SK-N-SH (cell line): ENCODE results near the gene SCARB2. TPM values are rescaled to one million over a fixed set of nuclear protein-coding genes. Genes with fewer than 3 reads are reported as not detected.
A peak's percentile ranks its signal among the peaks of the same experiment; 100 is the strongest.

ENCODE experiments used
- CTCF ChIA-PET: fragments of 300-600, 350-600 bp; formaldehyde crosslinking; extraction: SDS; loops from one replicate; lab custom pipeline; 2021; lab: Yijun Ruan, JAX
- POLR2A ChIA-PET: fragments of 350-600 bp; sonication (Branson Sonifier 250); formaldehyde crosslinking; extraction: SDS; loops from one replicate; lab custom pipeline; 2020; ENCODE audit warnings: antibody characterized with exemption, inconsistent platforms; lab: Yijun Ruan, JAX
- DNase-seq: peaks from one replicate; pipeline ENCODE4 v3.0.0; 2012
- H2AFZ ChIP-seq: fragments of 200-600 bp; sonication (generic); 2 replicates; pipeline ENCODE4 v1.8.1; 2016; ENCODE audit warnings: antibody characterized with exemption, mild to moderate bottlenecking, low read depth
- H3F3A ChIP-seq: fragments of 200-600 bp; sonication (generic); replicated peaks from 2 replicates; pipeline ENCODE3; 2016; ENCODE audit warnings: antibody characterized with exemption, mild to moderate bottlenecking; ENCODE audit not compliant: insufficient read depth
- H3K27ac ChIP-seq, 2 experiments: fragments of 200-500 bp in 1 of 2; fragments of 200-600 bp in 1 of 2; sonication (Bioruptor generic) in 1 of 2; sonication (generic), shearing (Covaris generic) in 1 of 2; 2 replicates each; pipeline versions ENCODE4 v1.5.1 to v1.6.1; 2014 to 2016; ENCODE audit warnings: low read depth in 2 of 2, inconsistent platforms in 1 of 2, low read length in 1 of 2, mild to moderate bottlenecking in 1 of 2, mixed read lengths in 1 of 2
- H3K27me3 ChIP-seq: fragments of 200-600 bp; sonication (generic), shearing (Covaris generic); 2 replicates; pipeline ENCODE4 v1.6.1; 2016; ENCODE audit warnings: mixed run types; ENCODE audit not compliant: insufficient read depth
- H3K36me3 ChIP-seq, 2 experiments: fragments of 200-500 bp in 1 of 2; fragments of 200-600 bp in 1 of 2; sonication (Bioruptor generic) in 1 of 2; sonication (generic) in 1 of 2; replicated peaks in 1 of 2; 2 replicates each; pipeline versions ENCODE3 to v1.5.1; 2014 to 2016; ENCODE audit warnings: low read length in 1 of 2, mild to moderate bottlenecking in 1 of 2; ENCODE audit not compliant: insufficient read depth in 2 of 2, control insufficient read depth in 1 of 2
- H3K4me1 ChIP-seq, 2 experiments: fragments of 200-500 bp in 1 of 2; fragments of 200-600 bp in 1 of 2; sonication (Bioruptor generic) in 1 of 2; sonication (generic), shearing (Covaris generic) in 1 of 2; 2 replicates each; pipeline versions ENCODE4 v1.5.1 to v1.6.1; 2014 to 2016; ENCODE audit warnings: low read depth in 1 of 2, low read length in 1 of 2, mixed run types in 1 of 2; ENCODE audit not compliant: insufficient read depth in 2 of 2, control insufficient read depth in 1 of 2
- H3K4me2 ChIP-seq: fragments of 200-600 bp; sonication (generic), shearing (Covaris generic); 2 replicates; pipeline ENCODE4 v1.6.1; 2017; ENCODE audit warnings: mixed run types
- H3K4me3 ChIP-seq, 2 experiments: fragments of 200-500 bp in 1 of 2; fragments of 200-600 bp in 1 of 2; sonication (Bioruptor generic) in 1 of 2; sonication (generic), shearing (Covaris generic) in 1 of 2; 2 replicates each; pipeline versions ENCODE4 v1.5.1 to v1.8.1; 2014 to 2016; ENCODE audit warnings: low read depth in 2 of 2, inconsistent platforms in 1 of 2, low read length in 1 of 2, mild to moderate bottlenecking in 1 of 2, mixed read lengths in 1 of 2, moderate library complexity in 1 of 2
- H3K79me2 ChIP-seq: fragments of 200-600 bp; sonication (generic); 2 replicates; pipeline ENCODE4 v1.8.1; 2017; ENCODE audit warnings: mild to moderate bottlenecking; ENCODE audit not compliant: insufficient read depth
- H3K9ac ChIP-seq: fragments of 200-600 bp; sonication (generic); 2 replicates; pipeline ENCODE4 v1.6.1; 2017; ENCODE audit warnings: mixed run types
- H3K9me2 ChIP-seq: fragments of 200-600 bp; sonication (generic); 2 replicates; pipeline ENCODE4 v1.6.1; 2017; ENCODE audit warnings: mixed run types
- H3K9me3 ChIP-seq: fragments of 200-600 bp; sonication (generic); 2 replicates; pipeline ENCODE4 v1.6.1; 2017; ENCODE audit warnings: mixed run types, mild to moderate bottlenecking, moderate library complexity
- H4K20me1 ChIP-seq: fragments of 200-600 bp; sonication (generic); 2 replicates; pipeline ENCODE4 v1.6.1; 2017; ENCODE audit warnings: mild to moderate bottlenecking, mixed run types; ENCODE audit not compliant: insufficient read depth
- CHD2 ChIP-seq: fragments of 150-350 bp; IDR thresholded peaks from 2 replicates; pipeline ENCODE4 v1.6.1; 2018; ENCODE audit warnings: low read length; ENCODE audit not compliant: partially characterized antibody
- CTCF ChIP-seq: fragments of 200-600 bp; sonication (generic); IDR thresholded peaks from 2 replicates; pipeline ENCODE4 v1.6.1; 2017; ENCODE audit warnings: antibody characterized with exemption, mild to moderate bottlenecking, moderate library complexity
- ELF1 ChIP-seq: IDR thresholded peaks from 2 replicates; pipeline ENCODE4 v1.4.0; 2012
- EP300 ChIP-seq, 2 experiments: IDR thresholded peaks; 2 replicates each; pipeline versions ENCODE4 v1.4.0 to v1.6.1; 2012; ENCODE audit warnings: borderline replicate concordance in 1 of 2, low read depth in 1 of 2, low read length in 1 of 2
- EZH2phosphoT487 ChIP-seq: fragments of 200-600 bp; sonication (generic); IDR thresholded peaks from 2 replicates; pipeline ENCODE4 v1.6.1; 2017; ENCODE audit warnings: low read depth, mixed run types, mild to moderate bottlenecking, antibody characterized with exemption, moderate library complexity, borderline replicate concordance
- GATA2 ChIP-seq: sonication (generic); formaldehyde crosslinking; IDR thresholded peaks from 2 replicates; pipeline ENCODE4 v1.5.0; 2020; ENCODE audit warnings: mild to moderate bottlenecking, missing genetic modification reagents
- NRF1 ChIP-seq: IDR thresholded peaks from 2 replicates; pipeline ENCODE4 v1.6.1; 2012; ENCODE audit warnings: low read depth, mild to moderate bottlenecking, low read length
- POLR2AphosphoS5 ChIP-seq: IDR thresholded peaks from 2 replicates; pipeline ENCODE4 v1.6.1; 2012; ENCODE audit warnings: low read depth, low read length
- REST ChIP-seq: IDR thresholded peaks from 2 replicates; pipeline ENCODE4 v1.6.1; 2012; ENCODE audit warnings: mild to moderate bottlenecking, low read depth, low read length, moderate library complexity
- SIN3A ChIP-seq: IDR thresholded peaks from 2 replicates; pipeline ENCODE4 v1.6.1; 2012; ENCODE audit warnings: low read depth, mild to moderate bottlenecking, low read length, moderate library complexity, borderline replicate concordance
- TAF1 ChIP-seq: IDR thresholded peaks from 2 replicates; pipeline ENCODE4 v1.6.1; 2012; ENCODE audit warnings: low read depth, mild to moderate bottlenecking, low read length, moderate library complexity, borderline replicate concordance
- YY1 ChIP-seq: IDR thresholded peaks from 2 replicates; pipeline ENCODE4 v1.4.0; 2012; ENCODE audit warnings: low read depth, mild to moderate bottlenecking
- WGBS: methylation state at CpG from one replicate; pipeline ENCODE4 v1.1.6; 2017; ENCODE audit warnings: low lambda C conversion rate; 5-methylcytosine and 5-hydroxymethylcytosine counted together
- polyA plus RNA-seq, 3 experiments: library from polyadenylated mRNA; depleted of rRNA; stranded (reverse); fragments of >200 nt; gene quantifications; 2 replicates each; pipeline ENCODE4 v1.2.3, GENCODE V29; 2012
- TF ChIP-seq, protein P1 (sequence below): IDR thresholded peaks from 2 replicates; pipeline ENCODE4 v1.4.0; 2012; ENCODE audit warnings: low read depth, borderline replicate concordance
- TF ChIP-seq, protein P2 (sequence below): fragments of 150-350 bp; IDR thresholded peaks from 2 replicates; pipeline ENCODE4 v1.6.1; 2016; ENCODE audit warnings: mild to moderate bottlenecking, low read depth, low read length
- TF ChIP-seq, protein P3 (sequence below): IDR thresholded peaks from 2 replicates; pipeline ENCODE4 v1.4.0; 2012; ENCODE audit warnings: low read depth
- TF ChIP-seq, protein P4 (sequence below): IDR thresholded peaks from 2 replicates; pipeline ENCODE4; 2012

SCARB2 gene
- polyA plus RNA-seq, 1 of the 3 experiments (the other 2 are of a cell fraction) = 82.6 TPM

DNA sequence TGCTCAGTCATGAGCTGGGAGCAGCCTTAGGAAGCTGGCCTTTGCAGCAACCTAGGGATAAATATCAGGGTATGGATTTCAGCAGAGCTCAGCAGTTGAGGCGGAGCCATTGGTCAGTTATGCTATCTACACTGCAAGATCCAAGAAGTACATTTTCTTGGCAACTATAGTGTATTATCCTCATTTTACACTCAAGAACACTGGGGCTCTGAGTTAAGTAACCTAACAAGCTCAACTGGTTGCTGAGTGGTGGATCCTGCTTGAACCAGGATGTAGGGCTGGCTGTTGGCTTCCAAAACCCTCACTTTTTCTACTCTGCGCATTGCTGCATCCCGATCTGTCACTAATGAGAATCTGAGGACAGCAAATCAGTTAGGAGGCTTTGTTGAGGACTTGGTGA lies 1.5 kb upstream of the SCARB2 start (continued):
- TF ChIP-seq, protein P1, sequence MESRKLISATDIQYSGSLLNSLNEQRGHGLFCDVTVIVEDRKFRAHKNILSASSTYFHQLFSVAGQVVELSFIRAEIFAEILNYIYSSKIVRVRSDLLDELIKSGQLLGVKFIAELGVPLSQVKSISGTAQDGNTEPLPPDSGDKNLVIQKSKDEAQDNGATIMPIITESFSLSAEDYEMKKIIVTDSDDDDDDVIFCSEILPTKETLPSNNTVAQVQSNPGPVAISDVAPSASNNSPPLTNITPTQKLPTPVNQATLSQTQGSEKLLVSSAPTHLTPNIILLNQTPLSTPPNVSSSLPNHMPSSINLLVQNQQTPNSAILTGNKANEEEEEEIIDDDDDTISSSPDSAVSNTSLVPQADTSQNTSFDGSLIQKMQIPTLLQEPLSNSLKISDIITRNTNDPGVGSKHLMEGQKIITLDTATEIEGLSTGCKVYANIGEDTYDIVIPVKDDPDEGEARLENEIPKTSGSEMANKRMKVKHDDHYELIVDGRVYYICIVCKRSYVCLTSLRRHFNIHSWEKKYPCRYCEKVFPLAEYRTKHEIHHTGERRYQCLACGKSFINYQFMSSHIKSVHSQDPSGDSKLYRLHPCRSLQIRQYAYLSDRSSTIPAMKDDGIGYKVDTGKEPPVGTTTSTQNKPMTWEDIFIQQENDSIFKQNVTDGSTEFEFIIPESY = no peak
- TF ChIP-seq CHD2 (no peak), TAF1 (no peak), EZH2phosphoT487 (no peak), REST (no peak), YY1 (no peak)
- TF ChIP-seq, protein P2, sequence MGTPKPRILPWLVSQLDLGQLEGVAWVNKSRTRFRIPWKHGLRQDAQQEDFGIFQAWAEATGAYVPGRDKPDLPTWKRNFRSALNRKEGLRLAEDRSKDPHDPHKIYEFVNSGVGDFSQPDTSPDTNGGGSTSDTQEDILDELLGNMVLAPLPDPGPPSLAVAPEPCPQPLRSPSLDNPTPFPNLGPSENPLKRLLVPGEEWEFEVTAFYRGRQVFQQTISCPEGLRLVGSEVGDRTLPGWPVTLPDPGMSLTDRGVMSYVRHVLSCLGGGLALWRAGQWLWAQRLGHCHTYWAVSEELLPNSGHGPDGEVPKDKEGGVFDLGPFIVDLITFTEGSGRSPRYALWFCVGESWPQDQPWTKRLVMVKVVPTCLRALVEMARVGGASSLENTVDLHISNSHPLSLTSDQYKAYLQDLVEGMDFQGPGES = no peak

DNA sequence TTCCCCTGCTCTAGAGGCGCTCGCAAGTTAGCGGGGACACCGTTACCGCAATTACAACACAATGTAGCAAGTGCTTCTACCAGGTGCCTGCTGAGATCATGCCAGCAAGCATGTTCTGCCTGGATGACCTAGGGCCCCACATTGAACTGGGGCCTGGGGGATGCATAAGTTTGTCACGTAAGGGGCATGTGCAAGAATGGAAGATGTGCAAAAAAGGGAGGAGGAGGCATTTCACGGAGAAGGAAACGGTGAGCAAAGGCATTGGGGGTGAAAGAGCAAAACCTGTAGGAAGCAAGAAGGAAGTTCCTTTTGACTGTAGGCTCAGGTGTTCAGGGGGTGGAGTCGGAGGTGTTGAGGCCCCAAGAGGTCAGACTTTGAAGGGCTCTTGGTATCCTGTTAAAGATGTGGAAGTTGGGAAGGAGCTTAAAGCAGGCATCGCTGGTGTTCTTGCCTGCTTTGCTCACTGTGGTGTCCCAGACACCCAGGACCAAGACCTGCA lies 602 bp upstream of the SCARB2 start:
- H3K9ac ChIP-seq = peak overlapping the region; percentile 91
- peaks cover 9% of the 10 kb centered on the region; the same call in 1 of the 2 replicates for H4K20me1 ChIP-seq
- H3K79me2 ChIP-seq = peaks cover 47% of the 10 kb centered on the region
- ChIA-PET POLR2A (interaction anchor here (1.0 to 2.7 kb wide), 5 partner anchors 15 to 93 kb away, joined by 3 to 16 read pairs (median 9); partner anchors contain the start of genes FAM47E and STBD1), CTCF (interaction anchor here (1.1 to 7.6 kb wide), 4 partner anchors 9 to 34 kb away, joined by 3 to 65 read pairs (median 4); no protein-coding TSS in a partner anchor)
- peak overlapping the region; percentile 85 to 86 for H3K4me3 ChIP-seq
- H3K9me2 ChIP-seq = no peaks in the 10 kb centered on the region
- H3K27ac ChIP-seq = peak overlapping the region; percentile 88 to 95
- no peaks in the 10 kb centered on the region for H3K36me3 ChIP-seq
- peak overlapping the region; percentile 99 for H2AFZ ChIP-seq
- no peaks in the 10 kb centered on the region for H3K27me3 ChIP-seq
- no peak for DNase-seq
- H3F3A ChIP-seq = peaks cover 13% of the 10 kb centered on the region
- no peaks in the 10 kb centered on the region for H3K9me3 ChIP-seq
- peaks cover 14 to 29% of the 10 kb centered on the region in 2 experiments; a peak in 3 of 4 replicates for H3K4me1 ChIP-seq
- WGBS = 58% methylated on average over 6 of the region's 10 CpGs
- H3K4me2 ChIP-seq = peak overlapping the region; percentile 91
- TF ChIP-seq TAF1 (no peak), POLR2AphosphoS5 (no peak), NRF1 (no peak), SIN3A (no peak), CTCF (no peak), ELF1 (no peak), EZH2phosphoT487 (no peak), EP300 (IDR thresholded peaks at IDR 0.05; ENCODE audit: borderline replicate concordance in 1 of 2, low read depth in 1 of 2, low read length in 1 of 2) (no peak), GATA2 (CRISPR knock-in tag) (no peak)
- TF ChIP-seq, protein P3, sequence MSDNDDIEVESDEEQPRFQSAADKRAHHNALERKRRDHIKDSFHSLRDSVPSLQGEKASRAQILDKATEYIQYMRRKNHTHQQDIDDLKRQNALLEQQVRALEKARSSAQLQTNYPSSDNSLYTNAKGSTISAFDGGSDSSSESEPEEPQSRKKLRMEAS = no peak
- TF ChIP-seq, protein P1 = no peak
- TF ChIP-seq, protein P4, sequence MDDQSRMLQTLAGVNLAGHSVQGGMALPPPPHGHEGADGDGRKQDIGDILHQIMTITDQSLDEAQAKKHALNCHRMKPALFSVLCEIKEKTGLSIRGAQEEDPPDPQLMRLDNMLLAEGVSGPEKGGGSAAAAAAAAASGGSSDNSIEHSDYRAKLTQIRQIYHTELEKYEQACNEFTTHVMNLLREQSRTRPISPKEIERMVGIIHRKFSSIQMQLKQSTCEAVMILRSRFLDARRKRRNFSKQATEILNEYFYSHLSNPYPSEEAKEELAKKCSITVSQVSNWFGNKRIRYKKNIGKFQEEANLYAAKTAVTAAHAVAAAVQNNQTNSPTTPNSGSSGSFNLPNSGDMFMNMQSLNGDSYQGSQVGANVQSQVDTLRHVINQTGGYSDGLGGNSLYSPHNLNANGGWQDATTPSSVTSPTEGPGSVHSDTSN = no peak
